Stimulated activated CD4-positive, alpha-beta T cell treated with anti-CD3 and anti-CD28 coated beads, Interleukin-15, amount 100 ng/mL, for 48 hours (primary cell): Measurements from ENCODE around the gene CDKN2AIP.
A peak's percentile ranks its signal among the peaks of the same experiment; 100 is the strongest.
"Not testable (repeated sequence)": the region's sequence is repeated elsewhere in the genome, so short reads cannot be mapped to it uniquely, and the experiment has no call there.

ENCODE experiments used
- DNase-seq, 2 donors: peaks; one replicate each; pipeline ENCODE4 v3.0.0-alpha.2; 2020; ENCODE audit warnings: low read depth in 2 of 2

CDKN2AIP gene

DNA sequence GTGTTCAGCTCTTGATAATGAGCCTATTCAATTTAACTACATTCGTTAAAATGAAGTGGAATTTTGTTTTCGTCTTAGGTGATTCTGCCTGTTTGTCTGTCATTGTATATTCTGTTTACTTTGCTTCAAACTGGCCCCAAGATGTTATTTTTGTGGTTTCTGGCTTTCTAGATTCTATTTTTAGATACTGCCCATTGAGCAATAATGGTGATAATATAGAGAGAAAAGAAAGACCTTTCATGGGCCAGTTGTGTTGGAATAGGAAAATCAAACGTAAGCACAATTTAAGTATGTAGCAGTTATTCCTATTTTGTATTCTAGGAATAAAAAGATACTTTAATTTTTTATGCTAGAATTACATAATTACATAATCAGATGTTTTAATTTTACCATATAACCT is 4.0 kb downstream of the CDKN2AIP start:
- no peak for DNase-seq

DNA sequence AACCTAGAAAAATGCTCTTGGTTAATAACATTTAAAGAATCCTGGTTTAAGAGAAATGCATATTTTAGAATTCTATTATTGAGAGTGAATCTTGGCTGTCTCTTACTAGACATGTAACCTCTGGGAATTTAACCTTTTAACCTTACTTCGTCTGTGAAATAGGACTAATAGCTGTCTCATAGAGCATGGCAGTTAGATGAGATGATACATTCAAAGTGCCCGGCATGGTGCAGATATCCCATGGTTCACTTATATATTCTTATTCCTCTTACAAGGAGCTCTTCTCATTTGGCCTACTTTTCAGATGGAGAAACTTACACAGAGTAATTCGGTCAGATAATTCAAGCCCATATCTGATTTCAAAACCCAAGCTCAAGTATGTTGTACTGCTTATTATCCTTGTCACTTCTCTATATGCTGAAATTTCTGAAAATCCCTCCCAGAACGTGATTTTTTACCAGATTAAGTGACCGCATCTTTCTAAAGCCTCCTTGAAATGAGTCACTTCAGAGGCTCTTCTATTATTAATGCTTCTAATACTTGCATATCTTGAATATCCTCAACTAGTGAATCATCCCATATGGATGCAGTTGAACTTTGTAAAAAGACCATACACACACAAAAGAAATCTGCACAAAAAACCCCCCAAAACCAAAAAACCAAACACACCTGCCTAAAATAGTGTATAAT is 4.9 kb downstream of the CDKN2AIP start:
- no peak for DNase-seq

DNA sequence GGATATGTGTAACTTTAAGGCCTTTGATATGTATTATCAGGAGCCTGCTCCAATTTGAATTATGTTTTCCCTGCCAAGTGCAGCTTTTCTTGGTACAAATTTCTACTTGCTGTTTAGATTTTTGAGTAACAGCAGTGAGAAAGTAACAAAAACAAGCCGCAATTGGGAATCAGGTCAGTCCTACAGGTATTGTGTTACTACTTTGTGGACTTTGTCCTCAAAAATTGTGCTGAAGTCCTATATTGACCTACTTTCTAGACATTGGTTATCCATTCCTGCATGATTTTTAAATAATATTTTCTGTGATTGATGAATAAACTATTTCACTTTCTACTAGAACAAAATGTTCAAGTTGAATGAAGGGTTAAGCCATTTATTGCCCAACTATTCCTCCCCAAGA is 5.7 kb downstream of the CDKN2AIP start:
- DNase-seq = no peak

DNA sequence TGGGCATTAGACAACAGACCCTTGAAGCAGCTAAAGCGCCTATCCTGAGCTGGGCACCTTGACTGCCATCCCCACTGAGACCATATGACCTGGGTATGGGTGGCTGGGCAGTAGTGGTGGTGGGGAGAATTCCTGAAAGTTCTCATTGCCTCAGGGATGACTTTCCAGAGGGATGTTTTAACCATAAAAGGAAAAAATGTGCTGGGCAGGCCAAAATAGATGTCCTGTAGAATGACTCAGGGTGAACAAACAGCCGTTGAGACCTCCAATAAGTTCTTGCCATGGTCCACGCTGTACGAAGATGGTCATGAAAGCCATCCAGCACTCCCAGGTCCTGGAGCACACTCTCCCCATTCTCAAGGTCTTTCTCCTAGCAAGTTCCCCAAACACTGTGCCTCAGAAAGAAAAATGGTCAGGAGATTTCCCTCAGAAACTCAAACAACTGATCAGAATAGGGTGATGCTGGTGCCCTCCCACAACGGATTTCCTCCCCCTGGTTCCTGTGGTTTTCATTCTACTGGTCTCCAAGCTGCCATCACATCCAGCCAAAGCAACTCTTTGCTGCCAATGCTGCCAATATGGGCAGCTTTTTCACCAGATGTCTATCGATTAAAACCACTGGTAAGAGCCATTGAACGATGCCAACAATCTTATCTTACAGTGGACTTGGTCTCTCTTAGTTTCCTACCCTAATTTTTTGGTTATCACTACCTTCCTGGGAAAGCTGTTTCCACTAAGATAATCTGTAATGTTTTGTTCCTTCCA is 11.2 kb downstream of the CDKN2AIP start:
- DNase-seq = no peak

- no peak for DNase-seq
Observed at GRCh38 chr4:183458005-183458404, 13.6 kb downstream of the CDKN2AIP start.

DNA sequence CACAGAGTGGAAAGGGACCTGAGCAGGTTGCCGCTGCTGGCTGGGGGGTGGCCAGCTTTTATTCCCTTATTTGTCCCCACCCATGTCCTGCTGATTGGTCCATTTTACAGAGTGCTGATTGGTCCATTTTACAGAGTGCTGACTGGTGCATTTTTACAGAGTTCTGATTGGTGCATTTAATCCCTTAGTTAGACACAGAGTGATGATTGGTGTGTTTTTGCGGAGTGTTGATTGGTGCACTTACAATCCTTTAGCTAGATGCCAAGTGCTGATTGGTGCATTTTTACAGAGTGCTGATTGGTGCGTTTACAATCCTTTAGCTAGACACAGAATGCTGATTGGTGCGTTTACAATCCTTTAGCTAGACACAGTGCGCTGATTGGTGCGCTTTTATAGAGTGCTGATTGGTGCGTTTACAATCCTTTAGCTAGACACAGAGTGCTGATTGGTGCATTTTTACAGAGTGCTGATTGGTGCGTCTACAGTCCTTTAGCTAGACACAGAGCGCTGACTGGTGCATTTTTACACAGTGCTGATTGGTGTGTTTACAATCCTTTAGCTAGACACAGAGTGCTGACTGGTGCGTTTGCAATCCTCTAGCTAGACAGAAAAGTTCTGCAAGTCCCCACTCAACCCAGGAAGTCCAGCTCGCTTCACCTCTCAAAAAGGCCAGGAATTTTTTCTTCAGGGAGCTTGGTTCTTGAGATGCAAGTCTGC is 19.6 kb downstream of the CDKN2AIP start:
- not testable (repeated sequence) for DNase-seq

DNA sequence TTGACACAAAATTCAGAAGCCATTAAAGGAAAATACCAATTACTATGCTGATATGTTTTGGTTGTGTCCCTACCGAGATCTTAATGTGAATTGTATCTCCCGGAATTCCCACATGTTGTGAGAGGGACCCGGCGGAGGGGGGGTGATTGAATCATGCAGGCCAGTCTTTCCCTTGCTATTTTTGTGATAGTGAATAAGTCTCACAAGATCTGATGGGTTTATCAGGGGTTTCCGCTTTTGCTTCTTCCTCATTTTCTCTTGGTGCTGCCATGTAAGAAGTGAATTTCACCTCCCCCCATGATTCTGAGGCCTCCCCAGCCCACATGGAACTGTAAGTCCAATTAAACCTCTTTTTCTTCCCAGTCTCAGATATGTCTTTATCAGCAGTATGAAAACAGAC is 21.4 kb downstream of the CDKN2AIP start:
- not testable (repeated sequence) for DNase-seq

GRCh38 chr4:183467246-183467645 is 22.8 kb downstream of the CDKN2AIP start:
- DNase-seq = no peak

DNA sequence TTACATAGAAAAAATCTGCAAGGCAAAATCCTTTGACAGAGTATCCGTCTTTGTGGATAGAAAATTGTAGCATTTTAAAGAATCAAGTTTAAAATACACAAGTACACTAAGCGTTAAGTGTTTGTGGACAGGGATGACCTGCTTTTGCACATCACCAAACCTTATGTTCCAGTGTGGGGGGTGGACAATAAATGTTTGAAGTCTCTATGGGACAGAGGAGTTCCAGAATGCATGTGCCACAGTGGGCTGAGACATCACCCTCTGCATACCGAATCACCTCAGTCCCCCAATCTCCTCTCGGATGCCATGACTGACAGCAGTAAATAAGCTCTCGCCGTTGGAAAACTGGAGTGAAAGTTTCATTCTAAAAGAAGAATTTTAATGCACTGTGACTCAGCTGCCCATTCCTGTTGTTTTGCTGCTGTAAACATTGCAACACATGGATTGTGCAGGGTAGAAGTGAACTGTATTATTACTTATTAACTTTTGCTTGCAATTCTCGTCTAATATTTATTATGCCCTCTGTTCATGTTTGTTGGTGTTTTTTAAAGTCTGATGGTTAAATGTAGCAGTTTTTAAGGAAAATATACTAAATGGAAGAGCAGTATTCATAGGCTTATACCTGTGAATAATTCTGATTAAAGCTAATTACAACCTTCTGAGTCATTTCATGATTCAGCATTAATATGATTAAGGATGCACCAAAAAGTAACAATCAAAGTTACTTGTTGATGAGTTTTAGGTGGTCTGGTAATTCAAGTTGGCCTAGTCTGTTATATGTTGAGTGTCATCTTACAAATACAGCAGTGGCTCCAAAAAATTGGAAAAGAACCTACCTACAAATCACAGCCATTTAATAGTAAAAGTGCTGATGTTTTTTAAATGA is 24.0 kb downstream of the CDKN2AIP start:
- DNase-seq = no peak

DNA sequence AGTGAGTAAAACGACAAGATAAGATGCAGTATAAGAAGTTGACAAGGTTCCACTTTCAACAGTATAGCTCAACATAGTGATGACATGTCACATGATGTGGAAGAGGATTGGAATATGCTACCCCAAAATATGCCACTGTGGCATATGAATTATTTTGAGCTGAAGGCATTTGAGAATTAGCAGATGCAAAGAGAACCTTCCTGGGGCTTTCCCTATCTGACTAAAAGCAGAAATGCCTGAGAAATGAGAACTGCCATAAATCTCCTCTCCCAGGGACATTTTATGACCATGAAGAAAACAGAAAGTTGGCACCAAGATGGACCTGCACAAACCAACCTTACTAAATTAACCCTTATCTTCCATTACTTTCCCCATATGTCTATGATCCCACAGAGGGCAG is 24.8 kb downstream of the CDKN2AIP start:
- no peak for DNase-seq

DNA sequence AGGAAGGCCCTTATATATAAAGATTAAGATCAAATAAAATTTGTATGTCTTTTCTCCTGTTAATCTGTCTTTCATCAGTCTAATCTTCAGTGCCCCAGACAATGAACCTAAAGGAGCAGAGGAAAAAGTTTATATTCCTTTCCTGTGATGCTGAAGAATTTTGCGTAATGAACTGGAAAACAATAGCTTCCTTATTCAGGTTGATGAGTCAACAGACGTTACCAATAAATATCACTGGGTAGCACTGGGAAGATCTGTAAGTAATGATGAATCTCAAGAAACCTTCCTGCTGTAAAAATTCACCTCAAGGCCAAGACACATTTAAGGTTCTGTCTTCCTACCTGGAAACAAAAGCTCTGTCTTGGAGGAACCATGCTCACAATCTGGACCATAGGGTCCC is 25.5 kb downstream of the CDKN2AIP start:
- no peak for DNase-seq

- no peak for DNase-seq
Observed at GRCh38 chr4:183470821-183471220, 26.4 kb downstream of the CDKN2AIP start.

DNA sequence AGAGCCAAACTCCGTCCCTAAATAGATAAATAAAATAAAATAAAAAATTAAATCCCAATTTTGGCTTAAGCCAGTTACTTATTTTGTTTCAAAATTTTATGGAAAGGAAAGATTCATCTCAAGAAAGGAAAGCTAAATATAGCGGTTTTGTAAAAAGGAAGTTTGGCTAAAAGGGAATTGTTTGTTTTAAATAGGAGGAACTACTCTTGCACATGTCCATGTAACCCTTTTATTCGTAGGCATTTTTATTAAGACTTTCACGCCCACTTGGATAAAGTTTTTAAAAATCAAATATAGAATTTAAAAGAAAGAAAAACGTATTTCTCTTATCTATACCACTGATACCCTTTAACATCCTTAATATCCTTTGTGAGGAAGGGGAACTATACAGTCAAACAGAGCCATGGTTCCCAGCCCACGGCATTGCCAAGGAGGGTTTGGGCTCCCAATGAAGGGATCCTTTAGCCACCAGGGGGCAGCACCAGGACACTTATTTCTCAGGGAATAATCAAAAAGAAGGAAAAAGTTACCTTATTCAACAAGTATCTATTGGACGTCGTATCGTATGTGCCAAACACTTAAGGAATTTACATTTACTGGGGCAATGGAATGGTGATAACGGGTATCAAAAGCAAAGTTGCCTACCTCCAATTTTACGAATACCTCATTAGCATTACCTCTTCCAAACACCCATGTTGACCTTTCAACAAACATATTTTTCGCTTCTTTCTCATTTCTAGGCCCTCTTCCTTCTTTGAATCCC is 27.7 kb downstream of the CDKN2AIP start:
- DNase-seq = peak; percentile 58 to 72

- DNase-seq = no peak
Observed at GRCh38 chr4:183478123-183478522, 33.7 kb downstream of the CDKN2AIP start.

DNA sequence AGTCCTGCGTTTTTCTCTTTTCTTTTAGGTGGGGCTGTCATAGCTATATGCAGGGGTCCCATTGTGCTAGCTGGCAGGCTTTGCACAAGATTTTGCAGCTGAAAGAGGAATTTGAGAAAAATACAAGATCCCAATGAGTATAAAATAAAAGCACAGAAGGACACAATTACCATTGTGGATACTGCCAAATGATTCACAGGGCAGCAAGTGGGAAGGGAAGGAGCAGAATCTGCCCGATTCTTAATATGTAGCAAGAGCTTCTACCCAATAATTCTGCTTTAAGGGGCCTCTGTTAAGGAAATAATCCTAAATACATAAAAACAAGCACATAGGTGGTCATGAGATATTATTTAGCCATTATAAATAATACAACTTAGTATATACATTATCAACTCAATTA is 34.5 kb downstream of the CDKN2AIP start:
- no peak for DNase-seq

DNA sequence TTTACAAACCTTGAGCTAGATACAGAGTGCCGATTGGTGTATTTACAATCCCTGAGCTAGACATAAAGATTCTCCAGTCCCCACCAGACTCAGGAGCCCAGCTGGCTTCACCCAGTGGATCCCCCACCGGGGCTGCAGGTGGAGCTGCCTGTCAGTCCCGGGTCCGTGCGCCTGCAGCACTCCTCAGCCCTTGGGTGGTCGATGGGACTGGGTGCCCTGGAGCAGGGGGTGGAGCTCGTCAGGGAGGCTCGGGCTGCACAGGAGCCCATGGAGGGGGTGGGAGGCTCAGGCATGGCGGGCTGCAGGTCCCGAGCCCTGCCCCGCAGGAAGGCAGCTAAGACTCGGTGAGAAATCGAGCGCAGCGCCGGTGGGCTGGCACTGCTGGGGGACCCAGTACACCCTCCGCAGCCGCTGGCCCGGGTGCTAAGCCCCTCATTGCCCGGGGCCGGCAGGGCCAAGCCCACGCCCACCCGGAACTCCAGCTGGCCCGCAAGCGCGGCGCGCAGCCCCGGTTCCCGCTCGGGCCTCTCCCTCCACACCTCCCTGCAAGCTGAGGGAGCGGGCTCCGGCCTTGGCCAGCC is 38.2 kb downstream of the CDKN2AIP start:
- DNase-seq = not testable (repeated sequence)

- no peak for DNase-seq
Observed at GRCh38 chr4:183483997-183484396, 39.6 kb downstream of the CDKN2AIP start.

DNA sequence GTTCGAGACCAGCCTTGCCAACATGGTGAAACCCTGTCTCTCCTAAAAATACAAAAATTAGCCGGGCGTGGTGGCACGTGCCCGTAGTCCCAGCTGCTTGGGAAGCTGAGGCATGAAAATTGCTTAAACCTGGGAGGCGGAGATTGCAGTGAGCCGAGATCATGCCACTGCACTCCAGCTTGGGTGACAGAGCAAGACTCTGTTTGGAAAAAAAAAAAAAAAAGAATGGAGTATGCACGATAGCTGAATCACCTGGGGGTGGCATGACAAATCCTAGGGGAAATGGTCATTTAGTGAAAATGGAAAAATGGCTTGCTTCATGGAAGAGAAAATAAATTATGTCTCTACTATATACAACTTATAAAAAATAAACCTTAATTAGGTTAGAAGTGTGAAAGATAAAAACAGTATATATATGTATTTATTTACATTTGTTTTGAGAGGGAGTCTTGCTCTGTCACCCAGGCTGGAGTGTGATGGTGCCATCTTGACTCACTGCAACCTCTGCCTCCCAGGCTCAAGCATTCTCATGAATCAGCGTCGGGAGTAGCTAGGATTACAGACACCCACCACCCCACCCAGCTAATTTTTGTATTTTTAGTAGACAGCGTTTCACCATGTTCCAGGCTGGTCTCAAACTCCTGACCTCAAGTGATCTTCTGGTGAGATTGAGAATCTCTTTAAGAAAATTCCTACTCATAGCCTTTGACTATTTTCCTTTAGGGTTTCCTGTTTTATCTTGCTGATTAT is 41.1 kb downstream of the CDKN2AIP start:
- DNase-seq = no peak

- no peak for DNase-seq
Observed at GRCh38 chr4:183492791-183493222, 48.4 kb downstream of the CDKN2AIP start.

DNA sequence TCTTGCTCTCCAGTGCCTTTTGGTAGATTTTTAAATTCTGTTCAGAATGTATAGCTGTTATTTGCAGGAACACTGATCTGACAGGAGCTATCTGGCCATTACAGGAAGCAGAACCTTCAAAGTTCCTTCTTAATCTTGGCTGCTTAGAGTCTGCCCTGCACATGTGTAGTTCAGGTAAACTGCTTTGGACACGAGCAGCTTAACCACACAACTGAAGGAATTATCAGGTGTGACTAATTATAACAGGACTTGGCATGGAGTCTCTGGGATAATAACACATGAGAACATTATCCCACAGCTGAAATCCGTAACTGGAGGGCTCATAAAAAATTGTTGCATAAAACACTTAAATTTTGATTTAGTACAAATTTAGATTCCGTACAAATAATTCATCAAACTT is 48.8 kb downstream of the CDKN2AIP start:
- DNase-seq = no peak
